Cardiac muscle cell (in vitro differentiated cells and primary cell): ENCODE measurements around the gene GOLGA2. TPM values are rescaled to one million over a fixed set of nuclear protein-coding genes. Genes with fewer than 3 reads are reported as not detected.

Experiments used
- DNase-seq, 2 donors: peaks; one replicate each; pipeline versions ENCODE4 v3.0.0 to v3.0.0-alpha.2; 2010 to 2017; ENCODE audit warnings: low read depth in 1 of 2, low spot score in 1 of 2
- H3K27ac ChIP-seq: fragments of 200-600 bp; sonication (generic); 2 replicates; pipeline ENCODE4 v1.5.1; 2016
- H3K27me3 ChIP-seq: fragments of 200-600 bp; sonication (generic); 2 replicates; pipeline ENCODE4 v1.6.0; 2016; ENCODE audit warnings: control low read depth
- H3K36me3 ChIP-seq: fragments of 200-600 bp; sonication (generic); 2 replicates; pipeline ENCODE4 v1.5.1; 2016; ENCODE audit warnings: control low read depth
- H3K4me1 ChIP-seq: fragments of 200-600 bp; sonication (generic); 2 replicates; pipeline ENCODE4 v1.8.1; 2017; ENCODE audit warnings: low read depth, mild to moderate bottlenecking, mixed run types
- H3K4me3 ChIP-seq: fragments of 200-600 bp; sonication (generic); 2 replicates; pipeline ENCODE4 v1.5.1; 2016; ENCODE audit warnings: mild to moderate bottlenecking
- H3K9me3 ChIP-seq: fragments of 200-600 bp; sonication (generic); 2 replicates; pipeline ENCODE4 v1.5.1; 2017; ENCODE audit warnings: low read depth, mild to moderate bottlenecking, control low read depth
- CTCF ChIP-seq: IDR thresholded peaks from 2 replicates; pipeline ENCODE4 v1.5.1; 2012; ENCODE audit warnings: low read depth, mild to moderate bottlenecking, low read length
- polyA plus RNA-seq: library from polyadenylated mRNA; unstranded; fragments of >200 nt; fragmentation: Nextera tagmentation; extraction: Ambion mirVana; gene quantifications from 2 replicates; pipeline ENCODE4 v1.2.1, GENCODE V29; 2016
- total RNA-seq: library from RNA; depleted of rRNA; stranded (reverse); fragments of >200 nt; gene quantifications from 2 replicates; pipeline ENCODE4 v1.2.3, GENCODE V29; 2016

The GOLGA2 gene
- total and polyA plus RNA-seq, 2 experiments from 2014 or later, result 32.0 to 95.3 TPM

- peak within 1 kb of the TSS; percentile 87 for H3K27ac ChIP-seq
- H3K4me3 ChIP-seq, result peak within 1 kb of the TSS; percentile 60
- peak; percentile 96 to 98 for DNase-seq
- no peaks in the 10 kb centered on the region for H3K36me3 ChIP-seq
- no peaks in the 10 kb centered on the region for H3K27me3 ChIP-seq
- H3K4me1 ChIP-seq, result peaks cover 13% of the 10 kb centered on the region
- no peak for TF ChIP-seq CTCF
- no peaks in the 10 kb centered on the region for H3K9me3 ChIP-seq
These were observed 46.8 kb upstream of the GOLGA2 start, which contains the start of the genes COQ4 and TRUB2 for GRCh38 chr9:128322404-128323211. Gene COQ4 (plus strand): TSS chr9:128322839. CDS start chr9:128322859, 20 bp downstream. Gene TRUB2 (minus strand): TSS chr9:128322447. CDS start chr9:128322408, 39 bp downstream.

GRCh38 chr9:128321879-128322403, 46.1 kb upstream of the GOLGA2 start:
- Histone ChIP-seq H3K27me3 (no peaks in the 10 kb centered on the region), H3K4me3 (peak overlapping the region; percentile 60), H3K9me3 (no peaks in the 10 kb centered on the region), H3K4me1 (peaks cover 13% of the 10 kb centered on the region), H3K27ac (no peak overlapping the region), H3K36me3 (peaks cover 6% of the 10 kb centered on the region)
- DNase-seq, result no peak
- no peak for TF ChIP-seq CTCF

- peaks cover 11% of the 10 kb centered on the region for H3K36me3 ChIP-seq
- H3K4me3 ChIP-seq, result peak overlapping the region; percentile 60
- TF ChIP-seq CTCF, result no peak
- H3K27ac ChIP-seq, result no peak overlapping the region
- no peaks in the 10 kb centered on the region for H3K9me3 ChIP-seq
- no peak for DNase-seq
- no peaks in the 10 kb centered on the region for H3K27me3 ChIP-seq
- peaks cover 13% of the 10 kb centered on the region for H3K4me1 ChIP-seq
These were observed 45.5 kb upstream of the GOLGA2 start for GRCh38 chr9:128321343-128321742.

GRCh38 chr9:128317629-128318028, 41.8 kb upstream of the GOLGA2 start:
- TF ChIP-seq CTCF, result no peak
- peaks cover 17% of the 10 kb centered on the region for H3K36me3 ChIP-seq
- peaks cover 4% of the 10 kb centered on the region for H3K4me1 ChIP-seq

GRCh38 chr9:128316421-128316820, 40.6 kb upstream of the GOLGA2 start:
- no peak for DNase-seq
- Histone ChIP-seq H3K9me3 (no peaks in the 10 kb centered on the region), H3K36me3 (peaks cover 17% of the 10 kb centered on the region), H3K27ac (no peak overlapping the region), H3K4me1 (peaks cover 3% of the 10 kb centered on the region), H3K27me3 (no peaks in the 10 kb centered on the region), H3K4me3 (no peak overlapping the region)
- no peak for TF ChIP-seq CTCF

More at GRCh38 chr9:128317629-128318028, 41.8 kb upstream of the GOLGA2 start:
- Histone ChIP-seq H3K9me3 (no peaks in the 10 kb centered on the region), H3K27me3 (no peaks in the 10 kb centered on the region), H3K27ac (no peak overlapping the region), H3K4me3 (no peak overlapping the region)
- DNase-seq, result no peak
